Endothelial cell (in vitro differentiated cells): Measurements from ENCODE around the gene FAM169A. TPM values are rescaled to one million over a fixed set of nuclear protein-coding genes. Genes with fewer than 3 reads are reported as not detected.
A peak's percentile ranks its signal among the peaks of the same experiment; 100 is the strongest.

Experiments
- DNase-seq: peaks from one replicate; pipeline ENCODE4 v3.0.0; 2021; ENCODE audit warnings: low spot score
- H3K27ac Mint-ChIP-seq: one replicate; pipeline ENCODE4 v1.8.0; 2021; ENCODE audit warnings: mixed read lengths, inconsistent platforms; ENCODE audit not compliant: unreplicated experiment
- H3K27me3 Mint-ChIP-seq: one replicate; pipeline ENCODE4 v1.8.0; 2021; ENCODE audit warnings: mild to moderate bottlenecking, moderate library complexity, mixed read lengths, inconsistent platforms; ENCODE audit not compliant: unreplicated experiment
- H3K36me3 Mint-ChIP-seq: one replicate; pipeline ENCODE4 v1.8.0; 2021; ENCODE audit warnings: mild to moderate bottlenecking, low read depth, mixed read lengths, inconsistent platforms; ENCODE audit not compliant: unreplicated experiment
- H3K4me1 Mint-ChIP-seq: one replicate; pipeline ENCODE4 v1.8.0; 2021; ENCODE audit warnings: mild to moderate bottlenecking, mixed read lengths, inconsistent platforms; ENCODE audit not compliant: unreplicated experiment
- H3K4me3 Mint-ChIP-seq: one replicate; pipeline ENCODE4 v1.8.0; 2021; ENCODE audit warnings: mild to moderate bottlenecking, mixed read lengths, inconsistent platforms; ENCODE audit not compliant: unreplicated experiment
- H3K9me3 Mint-ChIP-seq: one replicate; pipeline ENCODE4 v1.8.0; 2021; ENCODE audit warnings: mixed read lengths, inconsistent platforms; ENCODE audit not compliant: unreplicated experiment
- CTCF ChIP-seq: fragments of 200-600 bp; sonication (generic); IDR thresholded peaks from one replicate; pipeline ENCODE4 v1.5.0; 2021; ENCODE audit warnings: antibody characterized with exemption; ENCODE audit not compliant: unreplicated experiment
- total RNA-seq: library from RNA; stranded (reverse); fragmentation: NEBNext Ultra II Directional; extraction: Animal tissue kit (Norgen Biotek cat#: 25700); gene quantifications from one replicate; pipeline ENCODE4 v1.2.1, GENCODE V29; 2021; ENCODE audit not compliant: unreplicated experiment

Gene FAM169A
- total RNA-seq, 1 donor from 2014 or later: 21.1 TPM

- peaks cover 15% of the 10 kb centered on the region for H3K4me1 Mint-ChIP-seq
- peaks cover 11% of the 10 kb centered on the region for H3K36me3 Mint-ChIP-seq
- no peak for TF ChIP-seq CTCF
- H3K4me3 Mint-ChIP-seq: no peak overlapping the region
- DNase-seq: no peak
- peak overlapping the region; percentile 52 for H3K27ac Mint-ChIP-seq
- H3K9me3 Mint-ChIP-seq: no peaks in the 10 kb centered on the region
- H3K27me3 Mint-ChIP-seq: no peaks in the 10 kb centered on the region
These were observed 27.0 kb downstream of the FAM169A start for GRCh38 chr5:74839229-74839628.

DNA sequence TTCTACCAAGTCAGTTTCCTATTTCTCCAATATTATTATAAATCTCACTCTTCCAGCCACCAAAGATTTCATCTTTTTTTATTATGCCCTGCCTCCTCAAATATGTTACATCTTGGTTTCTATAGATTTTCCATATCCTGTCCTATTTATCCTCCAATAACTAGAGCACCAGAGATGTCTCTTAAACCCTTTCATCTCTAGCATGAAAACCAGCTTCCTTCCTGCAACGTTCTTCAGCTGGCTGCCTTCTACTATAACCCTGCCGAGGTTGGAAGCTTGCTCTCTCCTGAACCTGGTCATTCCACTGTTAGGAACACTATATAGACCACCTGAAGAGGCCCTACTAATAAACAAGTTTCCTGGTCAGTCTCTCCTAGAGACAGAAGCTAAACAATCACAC is 27.9 kb downstream of the FAM169A start:
- Mint-ChIP-seq H3K9me3 (no peaks in the 10 kb centered on the region), H3K4me3 (no peak overlapping the region), H3K27ac (no peak overlapping the region), H3K4me1 (peaks cover 15% of the 10 kb centered on the region), H3K36me3 (peaks cover 11% of the 10 kb centered on the region), H3K27me3 (no peaks in the 10 kb centered on the region)
- DNase-seq: no peak
- no peak for TF ChIP-seq CTCF

DNA sequence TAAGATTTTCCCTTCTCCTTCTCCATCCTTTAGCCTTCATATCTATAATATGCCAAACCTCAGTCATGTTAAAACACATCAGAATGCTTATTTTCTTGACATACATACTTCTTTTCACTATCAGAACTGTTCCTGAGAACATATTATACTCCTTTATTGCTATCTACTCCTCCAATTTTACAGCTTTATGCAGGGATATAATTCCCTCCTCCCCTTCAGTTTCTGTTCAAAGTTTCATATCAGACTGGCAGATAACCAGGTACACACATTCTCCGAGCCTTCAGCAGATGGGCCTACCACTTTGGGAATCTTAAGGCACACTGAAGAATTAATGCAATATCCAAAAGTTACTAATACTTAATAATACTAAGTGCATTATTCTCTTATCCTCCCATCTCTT is 29.1 kb downstream of the FAM169A start:
- TF ChIP-seq CTCF: no peak
- Mint-ChIP-seq H3K27ac (no peak overlapping the region), H3K9me3 (no peaks in the 10 kb centered on the region), H3K27me3 (no peaks in the 10 kb centered on the region), H3K4me3 (no peak overlapping the region), H3K4me1 (peaks cover 15% of the 10 kb centered on the region), H3K36me3 (peaks cover 11% of the 10 kb centered on the region)
- DNase-seq: no peak

GRCh38 chr5:74833537-74834266 is 32.5 kb downstream of the FAM169A start:
- Mint-ChIP-seq H3K4me1 (peaks cover 15% of the 10 kb centered on the region), H3K27ac (no peak overlapping the region), H3K36me3 (peaks cover 11% of the 10 kb centered on the region), H3K27me3 (no peaks in the 10 kb centered on the region), H3K4me3 (no peak overlapping the region), H3K9me3 (no peaks in the 10 kb centered on the region)
- no peak for TF ChIP-seq CTCF
- no peak for DNase-seq

- peaks cover 2% of the 10 kb centered on the region for H3K4me1 Mint-ChIP-seq
- H3K27me3 Mint-ChIP-seq: no peaks in the 10 kb centered on the region
- H3K27ac Mint-ChIP-seq: no peak overlapping the region
- H3K9me3 Mint-ChIP-seq: no peaks in the 10 kb centered on the region
- H3K36me3 Mint-ChIP-seq: no peaks in the 10 kb centered on the region
- H3K4me3 Mint-ChIP-seq: no peak overlapping the region
- DNase-seq: no peak
- TF ChIP-seq CTCF: no peak
These were observed 36.8 kb downstream of the FAM169A start for GRCh38 chr5:74829413-74829812.
